Measurements from ENCODE around the gene ENPEP. TPM values are rescaled to one million over a fixed set of nuclear protein-coding genes. Genes with fewer than 3 reads are reported as not detected.

The ENPEP gene
- total and polyA plus RNA-seq, 12 donors = 2.5 to 9.0 (median 4.9) TPM

- H3K9me3 ChIP-seq (replicated peaks in 1 of 3) = no peaks in the 10 kb centered on the region
- intact Hi-C loops (cut with DNase I) = no loop called here
- TF ChIP-seq CTCF (IDR thresholded peaks at IDR 0.05) (no peak), POLR2A (IDR thresholded peaks at IDR 0.05) (no peak)
- no peaks in the 10 kb centered on the region for H3K4me1 ChIP-seq (replicated peaks in 1 of 2)
- H3K4me3 ChIP-seq = no peak overlapping the region
- no peaks in the 10 kb centered on the region for H3K36me3 ChIP-seq (replicated peaks in 1 of 2)
- DNase-seq = no peak
- H3K27me3 ChIP-seq = peaks cover 4% of the 10 kb centered on the region
- 79 to 91% (median 82%) methylated on average over 3 of the region's 3 CpGs for WGBS, 4 donors
- H3K27ac ChIP-seq = no peak overlapping the region
Observed at GRCh38 chr4:110526589-110526988, 50.6 kb downstream of the ENPEP start.

- TF ChIP-seq POLR2A (IDR thresholded peaks at IDR 0.05) (no peak), CTCF (IDR thresholded peaks at IDR 0.05) (no peak)
- WGBS, 4 donors = 60 to 83% (median 72%) methylated on average over 4 of the region's 4 CpGs
- H3K4me1 ChIP-seq (replicated peaks in 1 of 2) = no peaks in the 10 kb centered on the region
- peaks cover 4% of the 10 kb centered on the region for H3K27me3 ChIP-seq
- DNase-seq = no peak
- no peak overlapping the region for H3K4me3 ChIP-seq
- intact Hi-C loops (cut with DNase I) = no loop called here
- H3K9me3 ChIP-seq (replicated peaks in 1 of 3) = no peaks in the 10 kb centered on the region
- H3K27ac ChIP-seq = no peak overlapping the region
- no peaks in the 10 kb centered on the region for H3K36me3 ChIP-seq (replicated peaks in 1 of 2)
Observed at GRCh38 chr4:110527156-110527555, 51.2 kb downstream of the ENPEP start.

- Histone ChIP-seq H3K4me3 (no peak overlapping the region), H3K9me3 (replicated peaks in 1 of 3) (no peaks in the 10 kb centered on the region), H3K27ac (no peak overlapping the region), H3K4me1 (replicated peaks in 1 of 2) (no peaks in the 10 kb centered on the region), H3K36me3 (replicated peaks in 1 of 2) (no peaks in the 10 kb centered on the region), H3K27me3 (peaks cover 4% of the 10 kb centered on the region)
- intact Hi-C loops (cut with DNase I) = no loop called here
- no peak for TF ChIP-seq CTCF (IDR thresholded peaks at IDR 0.05)
- TF ChIP-seq POLR2A (IDR thresholded peaks at IDR 0.05) = no peak
- no peak for DNase-seq
- WGBS, 4 donors = 67 to 79% (median 74%) methylated on average over 4 of the region's 4 CpGs
Observed at GRCh38 chr4:110532901-110533589, 57.1 kb downstream of the ENPEP start.

- no peaks in the 10 kb centered on the region for H3K9me3 ChIP-seq (replicated peaks in 1 of 3)
- no peaks in the 10 kb centered on the region for H3K36me3 ChIP-seq (replicated peaks in 1 of 2)
- H3K4me1 ChIP-seq (replicated peaks in 1 of 2) = no peaks in the 10 kb centered on the region
- TF ChIP-seq CTCF (IDR thresholded peaks at IDR 0.05) (no peak), POLR2A (IDR thresholded peaks at IDR 0.05) (no peak)
- intact Hi-C loops (cut with DNase I) = no loop called here
- no peak for DNase-seq
- WGBS, 4 donors = 38 to 73% (median 62%) methylated on average over 2 of the region's 2 CpGs
- H3K27me3 ChIP-seq = peaks cover 4% of the 10 kb centered on the region
- H3K27ac ChIP-seq = no peak overlapping the region
- H3K4me3 ChIP-seq = no peak overlapping the region
Observed at GRCh38 chr4:110533590-110533910, 57.6 kb downstream of the ENPEP start.

Data from adrenal gland (tissue), 12 donors.